ENCODE data around the gene CUL1. TPM values are rescaled to one million over a fixed set of nuclear protein-coding genes. Genes with fewer than 3 reads are reported as not detected.

Gene CUL1
- total RNA-seq, 1 experiment from 2014 or later, result 37.8 TPM

DNA sequence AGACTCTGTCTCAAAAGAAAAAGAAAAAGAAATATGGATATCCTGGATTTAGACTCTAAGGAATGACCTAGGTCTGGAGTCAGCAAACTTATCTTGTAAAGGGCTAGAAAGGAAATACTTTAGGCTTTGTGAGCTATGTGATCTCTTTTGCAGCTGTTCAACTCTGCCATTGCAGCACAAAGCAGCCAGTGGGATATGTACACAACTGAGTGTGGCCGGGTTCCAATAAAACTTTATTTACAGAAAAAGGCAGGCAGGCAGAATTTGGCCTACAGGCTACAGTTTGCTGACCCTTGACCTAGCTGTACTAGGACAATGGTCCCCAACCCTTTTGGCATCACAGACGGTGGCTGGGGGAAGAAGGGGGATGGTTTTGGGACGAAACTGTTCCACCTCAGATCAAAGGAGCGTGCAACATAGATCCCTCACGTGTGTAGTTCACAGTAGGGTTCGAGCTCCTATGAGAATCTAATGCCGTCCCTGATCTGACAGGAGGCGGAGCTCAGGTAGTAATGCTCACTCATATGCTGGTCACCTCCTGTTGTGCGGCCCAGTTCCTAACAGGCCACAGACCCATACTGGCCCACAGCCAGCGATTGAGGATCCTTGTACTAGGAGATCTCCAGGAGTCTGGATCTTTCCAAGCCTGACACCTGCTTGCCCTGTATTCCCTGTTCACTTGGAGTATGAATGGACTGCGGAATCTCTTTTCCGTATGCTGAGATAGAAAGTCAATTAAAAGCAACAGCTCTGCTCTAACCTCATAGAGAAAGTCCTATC, 63.0 kb downstream of the CUL1 start:
- CTCF ChIA-PET, result no interaction called here
- Mint-ChIP-seq H3K36me3 (ENCODE audit: insufficient read depth, unreplicated experiment) (no peaks in the 10 kb centered on the region), H3K9me3 (ENCODE audit: low read depth, unreplicated experiment) (no peaks in the 10 kb centered on the region), H3K27me3 (ENCODE audit: unreplicated experiment) (no peaks in the 10 kb centered on the region), H3K27ac (ENCODE audit: unreplicated experiment) (no peak overlapping the region), H3K4me1 (ENCODE audit: low read depth, unreplicated experiment) (no peaks in the 10 kb centered on the region), H3K4me3 (ENCODE audit: low read depth, unreplicated experiment) (no peak overlapping the region)
- intact Hi-C loops (cut with micrococcal nuclease; ENCODE audit: unreplicated experiment), result loop anchor here (10.0 kb wide), 1 partner anchor 257 kb away; no protein-coding TSS in a partner anchor
- TF ChIP-seq CTCF (IDR thresholded peaks at IDR 0.05; ENCODE audit: unreplicated experiment), result no peak
- no TSS peak for BruUV-seq (replicated peaks)
- no peak for DNase-seq

GRCh38 chr7:148763622-148764021, 64.9 kb downstream of the CUL1 start:
- intact Hi-C loops (cut with micrococcal nuclease; ENCODE audit: unreplicated experiment), result loop anchor here (10.0 kb wide), 1 partner anchor 259 kb away; no protein-coding TSS in a partner anchor
- H3K4me3 Mint-ChIP-seq (ENCODE audit: low read depth, unreplicated experiment), result no peak overlapping the region
- CTCF ChIA-PET, result no interaction called here
- H3K4me1 Mint-ChIP-seq (ENCODE audit: low read depth, unreplicated experiment), result no peaks in the 10 kb centered on the region
- no peak for TF ChIP-seq CTCF (IDR thresholded peaks at IDR 0.05; ENCODE audit: unreplicated experiment)
- H3K27me3 Mint-ChIP-seq (ENCODE audit: unreplicated experiment), result no peaks in the 10 kb centered on the region
- H3K36me3 Mint-ChIP-seq (ENCODE audit: insufficient read depth, unreplicated experiment), result peaks cover 7% of the 10 kb centered on the region
- no peaks in the 10 kb centered on the region for H3K9me3 Mint-ChIP-seq (ENCODE audit: low read depth, unreplicated experiment)
- no peak overlapping the region for H3K27ac Mint-ChIP-seq (ENCODE audit: unreplicated experiment)
- no peak for DNase-seq
- BruUV-seq (replicated peaks), result no TSS peak

- no peak for TF ChIP-seq CTCF (IDR thresholded peaks at IDR 0.05; ENCODE audit: unreplicated experiment)
- intact Hi-C loops (cut with micrococcal nuclease; ENCODE audit: unreplicated experiment), result loop anchor here (10.0 kb wide), 1 partner anchor 195 kb away; no protein-coding TSS in a partner anchor
- BruUV-seq (replicated peaks), result no TSS peak
- CTCF ChIA-PET, result no interaction called here
- H3K4me3 Mint-ChIP-seq (ENCODE audit: low read depth, unreplicated experiment), result no peak overlapping the region
- H3K27me3 Mint-ChIP-seq (ENCODE audit: unreplicated experiment), result no peaks in the 10 kb centered on the region
- H3K4me1 Mint-ChIP-seq (ENCODE audit: low read depth, unreplicated experiment), result peaks cover 13% of the 10 kb centered on the region
- no peaks in the 10 kb centered on the region for H3K9me3 Mint-ChIP-seq (ENCODE audit: low read depth, unreplicated experiment)
- H3K36me3 Mint-ChIP-seq (ENCODE audit: insufficient read depth, unreplicated experiment), result peaks cover 7% of the 10 kb centered on the region
- H3K27ac Mint-ChIP-seq (ENCODE audit: unreplicated experiment), result no peak overlapping the region
- DNase-seq, result no peak
Measured at GRCh38 chr7:148770004-148770403, 71.3 kb downstream of the CUL1 start.

- no peaks in the 10 kb centered on the region for H3K9me3 Mint-ChIP-seq (ENCODE audit: low read depth, unreplicated experiment)
- H3K27me3 Mint-ChIP-seq (ENCODE audit: unreplicated experiment), result no peaks in the 10 kb centered on the region
- DNase-seq, result peak; percentile 45
- TF ChIP-seq CTCF (IDR thresholded peaks at IDR 0.05; ENCODE audit: unreplicated experiment), result no peak
- peak overlapping the region; percentile 15 for H3K27ac Mint-ChIP-seq (ENCODE audit: unreplicated experiment)
- intact Hi-C loops (cut with micrococcal nuclease; ENCODE audit: unreplicated experiment), result loop anchor here (10.0 kb wide), 1 partner anchor 198 kb away; no protein-coding TSS in a partner anchor
- peaks cover 6% of the 10 kb centered on the region for H3K36me3 Mint-ChIP-seq (ENCODE audit: insufficient read depth, unreplicated experiment)
- peaks cover 13% of the 10 kb centered on the region for H3K4me1 Mint-ChIP-seq (ENCODE audit: low read depth, unreplicated experiment)
- H3K4me3 Mint-ChIP-seq (ENCODE audit: low read depth, unreplicated experiment), result no peak overlapping the region
- no TSS peak for BruUV-seq (replicated peaks)
- CTCF ChIA-PET, result interaction anchor here (0.6 kb wide), 1 partner anchor 165 kb away, joined by 3 read pairs; no protein-coding TSS in a partner anchor
Measured at GRCh38 chr7:148772297-148773089, 73.8 kb downstream of the CUL1 start.

All from Calu3 (cell line).